SK-N-SH (cell line): ENCODE data around the gene IFI16. TPM values are rescaled to one million over a fixed set of nuclear protein-coding genes. Genes with fewer than 3 reads are reported as not detected.

Source experiments
- CTCF ChIA-PET: fragments of 300-600, 350-600 bp; formaldehyde crosslinking; extraction: SDS; loops from one replicate; lab custom pipeline; 2021; lab: Yijun Ruan, JAX
- POLR2A ChIA-PET: fragments of 350-600 bp; sonication (Branson Sonifier 250); formaldehyde crosslinking; extraction: SDS; loops from one replicate; lab custom pipeline; 2020; ENCODE audit warnings: antibody characterized with exemption, inconsistent platforms; lab: Yijun Ruan, JAX
- DNase-seq: peaks from one replicate; pipeline ENCODE4 v3.0.0; 2012
- H2AFZ ChIP-seq: fragments of 200-600 bp; sonication (generic); 2 replicates; pipeline ENCODE4 v1.8.1; 2016; ENCODE audit warnings: antibody characterized with exemption, mild to moderate bottlenecking, low read depth
- H3F3A ChIP-seq: fragments of 200-600 bp; sonication (generic); replicated peaks from 2 replicates; pipeline ENCODE3; 2016; ENCODE audit warnings: antibody characterized with exemption, mild to moderate bottlenecking; ENCODE audit not compliant: insufficient read depth
- H3K27ac ChIP-seq, 2 experiments: fragments of 200-500 bp in 1 of 2; fragments of 200-600 bp in 1 of 2; sonication (Bioruptor generic) in 1 of 2; sonication (generic), shearing (Covaris generic) in 1 of 2; 2 replicates each; pipeline versions ENCODE4 v1.5.1 to v1.6.1; 2014 to 2016; ENCODE audit warnings: low read depth in 2 of 2, inconsistent platforms in 1 of 2, low read length in 1 of 2, mild to moderate bottlenecking in 1 of 2, mixed read lengths in 1 of 2
- H3K27me3 ChIP-seq: fragments of 200-600 bp; sonication (generic), shearing (Covaris generic); 2 replicates; pipeline ENCODE4 v1.6.1; 2016; ENCODE audit warnings: mixed run types; ENCODE audit not compliant: insufficient read depth
- H3K36me3 ChIP-seq, 2 experiments: fragments of 200-500 bp in 1 of 2; fragments of 200-600 bp in 1 of 2; sonication (Bioruptor generic) in 1 of 2; sonication (generic) in 1 of 2; replicated peaks in 1 of 2; 2 replicates each; pipeline versions ENCODE3 to v1.5.1; 2014 to 2016; ENCODE audit warnings: low read length in 1 of 2, mild to moderate bottlenecking in 1 of 2; ENCODE audit not compliant: insufficient read depth in 2 of 2, control insufficient read depth in 1 of 2
- H3K4me1 ChIP-seq, 2 experiments: fragments of 200-500 bp in 1 of 2; fragments of 200-600 bp in 1 of 2; sonication (Bioruptor generic) in 1 of 2; sonication (generic), shearing (Covaris generic) in 1 of 2; 2 replicates each; pipeline versions ENCODE4 v1.5.1 to v1.6.1; 2014 to 2016; ENCODE audit warnings: low read depth in 1 of 2, low read length in 1 of 2, mixed run types in 1 of 2; ENCODE audit not compliant: insufficient read depth in 2 of 2, control insufficient read depth in 1 of 2
- H3K4me2 ChIP-seq: fragments of 200-600 bp; sonication (generic), shearing (Covaris generic); 2 replicates; pipeline ENCODE4 v1.6.1; 2017; ENCODE audit warnings: mixed run types
- H3K4me3 ChIP-seq, 2 experiments: fragments of 200-500 bp in 1 of 2; fragments of 200-600 bp in 1 of 2; sonication (Bioruptor generic) in 1 of 2; sonication (generic), shearing (Covaris generic) in 1 of 2; 2 replicates each; pipeline versions ENCODE4 v1.5.1 to v1.8.1; 2014 to 2016; ENCODE audit warnings: low read depth in 2 of 2, inconsistent platforms in 1 of 2, low read length in 1 of 2, mild to moderate bottlenecking in 1 of 2, mixed read lengths in 1 of 2, moderate library complexity in 1 of 2
- H3K79me2 ChIP-seq: fragments of 200-600 bp; sonication (generic); 2 replicates; pipeline ENCODE4 v1.8.1; 2017; ENCODE audit warnings: mild to moderate bottlenecking; ENCODE audit not compliant: insufficient read depth
- H3K9ac ChIP-seq: fragments of 200-600 bp; sonication (generic); 2 replicates; pipeline ENCODE4 v1.6.1; 2017; ENCODE audit warnings: mixed run types
- H3K9me2 ChIP-seq: fragments of 200-600 bp; sonication (generic); 2 replicates; pipeline ENCODE4 v1.6.1; 2017; ENCODE audit warnings: mixed run types
- H3K9me3 ChIP-seq: fragments of 200-600 bp; sonication (generic); 2 replicates; pipeline ENCODE4 v1.6.1; 2017; ENCODE audit warnings: mixed run types, mild to moderate bottlenecking, moderate library complexity
- H4K20me1 ChIP-seq: fragments of 200-600 bp; sonication (generic); 2 replicates; pipeline ENCODE4 v1.6.1; 2017; ENCODE audit warnings: mild to moderate bottlenecking, mixed run types; ENCODE audit not compliant: insufficient read depth
- GABPA ChIP-seq: IDR thresholded peaks from 2 replicates; pipeline ENCODE4 v1.4.0; 2012; ENCODE audit warnings: low read depth, mild to moderate bottlenecking
- NFIC ChIP-seq: IDR thresholded peaks from 2 replicates; pipeline ENCODE4 v1.4.0; 2012; ENCODE audit warnings: borderline replicate concordance
- RXRA ChIP-seq: IDR thresholded peaks from 2 replicates; pipeline ENCODE4 v1.4.0; 2012; ENCODE audit warnings: low read depth, mild to moderate bottlenecking, borderline replicate concordance
- SIN3A ChIP-seq: IDR thresholded peaks from 2 replicates; pipeline ENCODE4 v1.6.1; 2012; ENCODE audit warnings: low read depth, mild to moderate bottlenecking, low read length, moderate library complexity, borderline replicate concordance
- SMC3 ChIP-seq: IDR thresholded peaks from 2 replicates; pipeline ENCODE4 v1.6.1; 2012; ENCODE audit warnings: low read depth, low read length, improper control_type of control experiment
- TEAD4 ChIP-seq: IDR thresholded peaks from 2 replicates; pipeline ENCODE4 v1.4.0; 2012; ENCODE audit warnings: mild to moderate bottlenecking, borderline replicate concordance; ENCODE audit not compliant: insufficient read depth
- YY1 ChIP-seq: IDR thresholded peaks from 2 replicates; pipeline ENCODE4 v1.4.0; 2012; ENCODE audit warnings: low read depth, mild to moderate bottlenecking
- WGBS: methylation state at CpG from one replicate; pipeline ENCODE4 v1.1.6; 2017; ENCODE audit warnings: low lambda C conversion rate; 5-methylcytosine and 5-hydroxymethylcytosine counted together
- polyA plus RNA-seq, 3 experiments: library from polyadenylated mRNA; depleted of rRNA; stranded (reverse); fragments of >200 nt; gene quantifications; 2 replicates each; pipeline ENCODE4 v1.2.3, GENCODE V29; 2012
- TF ChIP-seq, protein P1 (sequence below): fragments of 200-600 bp; sonication (generic); IDR thresholded peaks from 2 replicates; pipeline ENCODE4 v1.6.1; 2017; ENCODE audit warnings: antibody characterized with exemption, mild to moderate bottlenecking, moderate library complexity
- TF ChIP-seq, protein P2 (sequence below): IDR thresholded peaks from 2 replicates; pipeline ENCODE4 v1.6.1; 2012; ENCODE audit warnings: mild to moderate bottlenecking, low read depth, low read length, moderate library complexity
- TF ChIP-seq, protein P3 (sequence below): fragments of 150-350 bp; IDR thresholded peaks from 2 replicates; pipeline ENCODE4 v1.6.1; 2017; ENCODE audit warnings: antibody characterized with exemption, low read length, low read depth, borderline replicate concordance

IFI16 gene
- polyA plus RNA-seq, 1 of the 3 experiments (the other 2 are of a cell fraction), result 56.1 TPM

DNA sequence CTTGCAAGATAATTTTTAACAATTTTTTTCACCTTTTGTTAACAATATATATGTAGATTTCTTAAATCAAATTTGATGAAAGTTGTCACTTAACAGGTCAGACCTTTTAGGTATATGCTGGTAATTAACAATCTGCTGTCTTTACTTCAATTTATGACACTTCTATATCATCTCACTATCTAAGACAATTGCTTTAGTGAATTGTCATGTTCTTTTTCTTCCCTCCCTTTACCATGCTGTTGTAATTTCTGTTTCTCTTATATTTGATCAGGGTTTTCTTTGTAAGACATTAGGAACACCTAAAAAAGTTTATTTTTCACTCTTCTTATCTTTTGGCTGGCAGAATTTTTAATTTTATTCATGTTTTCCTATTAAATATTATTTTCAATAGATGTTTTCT lies 2.0 kb downstream of the IFI16 start:
- H3K9me3 ChIP-seq, result no peaks in the 10 kb centered on the region
- ChIA-PET POLR2A (no interaction called here), CTCF (no interaction called here)
- H3K9me2 ChIP-seq, result no peaks in the 10 kb centered on the region
- no peak overlapping the region for H2AFZ ChIP-seq
- H3K27me3 ChIP-seq, result no peaks in the 10 kb centered on the region
- H3K4me1 ChIP-seq, result peaks cover 0 to 12% of the 10 kb centered on the region in 2 experiments; a peak in 3 of 4 replicates
- no peak for DNase-seq
- peak overlapping the region; percentile 60 to 63; a peak in 2 of 4 replicates for H3K4me3 ChIP-seq
- H3K79me2 ChIP-seq, result peaks cover 59% of the 10 kb centered on the region
- H3K36me3 ChIP-seq, result peaks cover 17 to 22% of the 10 kb centered on the region in 2 experiments
- H3K27ac ChIP-seq, result peak overlapping the region in 1 of 2 experiments; percentile 95; a peak in 2 of 4 replicates
- H3K4me2 ChIP-seq, result peak overlapping the region; percentile 82
- no peaks in the 10 kb centered on the region for H4K20me1 ChIP-seq
- TF ChIP-seq NFIC (no peak), GABPA (no peak), TEAD4 (no peak), SIN3A (no peak), SMC3 (no peak), YY1 (no peak)
- TF ChIP-seq, protein P1, sequence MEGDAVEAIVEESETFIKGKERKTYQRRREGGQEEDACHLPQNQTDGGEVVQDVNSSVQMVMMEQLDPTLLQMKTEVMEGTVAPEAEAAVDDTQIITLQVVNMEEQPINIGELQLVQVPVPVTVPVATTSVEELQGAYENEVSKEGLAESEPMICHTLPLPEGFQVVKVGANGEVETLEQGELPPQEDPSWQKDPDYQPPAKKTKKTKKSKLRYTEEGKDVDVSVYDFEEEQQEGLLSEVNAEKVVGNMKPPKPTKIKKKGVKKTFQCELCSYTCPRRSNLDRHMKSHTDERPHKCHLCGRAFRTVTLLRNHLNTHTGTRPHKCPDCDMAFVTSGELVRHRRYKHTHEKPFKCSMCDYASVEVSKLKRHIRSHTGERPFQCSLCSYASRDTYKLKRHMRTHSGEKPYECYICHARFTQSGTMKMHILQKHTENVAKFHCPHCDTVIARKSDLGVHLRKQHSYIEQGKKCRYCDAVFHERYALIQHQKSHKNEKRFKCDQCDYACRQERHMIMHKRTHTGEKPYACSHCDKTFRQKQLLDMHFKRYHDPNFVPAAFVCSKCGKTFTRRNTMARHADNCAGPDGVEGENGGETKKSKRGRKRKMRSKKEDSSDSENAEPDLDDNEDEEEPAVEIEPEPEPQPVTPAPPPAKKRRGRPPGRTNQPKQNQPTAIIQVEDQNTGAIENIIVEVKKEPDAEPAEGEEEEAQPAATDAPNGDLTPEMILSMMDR, result no peak
- TF ChIP-seq, protein P2, sequence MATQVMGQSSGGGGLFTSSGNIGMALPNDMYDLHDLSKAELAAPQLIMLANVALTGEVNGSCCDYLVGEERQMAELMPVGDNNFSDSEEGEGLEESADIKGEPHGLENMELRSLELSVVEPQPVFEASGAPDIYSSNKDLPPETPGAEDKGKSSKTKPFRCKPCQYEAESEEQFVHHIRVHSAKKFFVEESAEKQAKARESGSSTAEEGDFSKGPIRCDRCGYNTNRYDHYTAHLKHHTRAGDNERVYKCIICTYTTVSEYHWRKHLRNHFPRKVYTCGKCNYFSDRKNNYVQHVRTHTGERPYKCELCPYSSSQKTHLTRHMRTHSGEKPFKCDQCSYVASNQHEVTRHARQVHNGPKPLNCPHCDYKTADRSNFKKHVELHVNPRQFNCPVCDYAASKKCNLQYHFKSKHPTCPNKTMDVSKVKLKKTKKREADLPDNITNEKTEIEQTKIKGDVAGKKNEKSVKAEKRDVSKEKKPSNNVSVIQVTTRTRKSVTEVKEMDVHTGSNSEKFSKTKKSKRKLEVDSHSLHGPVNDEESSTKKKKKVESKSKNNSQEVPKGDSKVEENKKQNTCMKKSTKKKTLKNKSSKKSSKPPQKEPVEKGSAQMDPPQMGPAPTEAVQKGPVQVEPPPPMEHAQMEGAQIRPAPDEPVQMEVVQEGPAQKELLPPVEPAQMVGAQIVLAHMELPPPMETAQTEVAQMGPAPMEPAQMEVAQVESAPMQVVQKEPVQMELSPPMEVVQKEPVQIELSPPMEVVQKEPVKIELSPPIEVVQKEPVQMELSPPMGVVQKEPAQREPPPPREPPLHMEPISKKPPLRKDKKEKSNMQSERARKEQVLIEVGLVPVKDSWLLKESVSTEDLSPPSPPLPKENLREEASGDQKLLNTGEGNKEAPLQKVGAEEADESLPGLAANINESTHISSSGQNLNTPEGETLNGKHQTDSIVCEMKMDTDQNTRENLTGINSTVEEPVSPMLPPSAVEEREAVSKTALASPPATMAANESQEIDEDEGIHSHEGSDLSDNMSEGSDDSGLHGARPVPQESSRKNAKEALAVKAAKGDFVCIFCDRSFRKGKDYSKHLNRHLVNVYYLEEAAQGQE, result no peak
- TF ChIP-seq, protein P3, sequence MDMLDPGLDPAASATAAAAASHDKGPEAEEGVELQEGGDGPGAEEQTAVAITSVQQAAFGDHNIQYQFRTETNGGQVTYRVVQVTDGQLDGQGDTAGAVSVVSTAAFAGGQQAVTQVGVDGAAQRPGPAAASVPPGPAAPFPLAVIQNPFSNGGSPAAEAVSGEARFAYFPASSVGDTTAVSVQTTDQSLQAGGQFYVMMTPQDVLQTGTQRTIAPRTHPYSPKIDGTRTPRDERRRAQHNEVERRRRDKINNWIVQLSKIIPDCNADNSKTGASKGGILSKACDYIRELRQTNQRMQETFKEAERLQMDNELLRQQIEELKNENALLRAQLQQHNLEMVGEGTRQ, result no peak
- peaks cover 29% of the 10 kb centered on the region for H3F3A ChIP-seq
- peak overlapping the region; percentile 55; the same call in 1 of the 2 replicates for H3K9ac ChIP-seq

DNA sequence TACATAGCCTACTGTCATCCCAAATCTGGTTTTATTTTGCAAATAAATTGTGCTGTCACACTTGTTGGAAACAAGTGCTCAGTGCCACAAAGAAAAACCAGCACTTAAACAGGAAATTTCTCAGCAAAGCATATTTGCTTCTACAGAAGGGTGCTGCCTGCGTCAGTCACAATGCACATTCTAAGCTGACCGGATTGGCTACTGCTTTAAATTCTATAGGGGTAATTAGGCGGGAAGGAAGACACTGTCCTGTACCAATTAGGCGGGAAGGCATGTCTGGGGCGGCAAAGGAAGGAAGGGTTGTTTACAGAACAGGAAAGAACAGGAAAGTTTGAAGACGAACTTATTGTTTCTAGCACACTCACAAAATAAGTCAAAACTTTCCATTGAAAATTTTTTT lies 2.8 kb downstream of the IFI16 start:
- H3K9ac ChIP-seq, result peak overlapping the region; percentile 55; the same call in 1 of the 2 replicates
- H2AFZ ChIP-seq, result no peak overlapping the region
- ChIA-PET CTCF (no interaction called here), POLR2A (no interaction called here)
- no peaks in the 10 kb centered on the region for H3K27me3 ChIP-seq
- H3K4me1 ChIP-seq, result peaks cover 0 to 12% of the 10 kb centered on the region in 2 experiments; a peak in 3 of 4 replicates
- no peaks in the 10 kb centered on the region for H3K9me3 ChIP-seq
- no peaks in the 10 kb centered on the region for H4K20me1 ChIP-seq
- peaks cover 23 to 27% of the 10 kb centered on the region in 2 experiments for H3K36me3 ChIP-seq
- H3K4me3 ChIP-seq, result peak overlapping the region; percentile 60 to 63; a peak in 3 of 4 replicates
- no peak for DNase-seq
- peaks cover 59% of the 10 kb centered on the region for H3K79me2 ChIP-seq
- H3K27ac ChIP-seq, result peak overlapping the region in 1 of 2 experiments; percentile 95; a peak in 2 of 4 replicates
- peak overlapping the region; percentile 82 for H3K4me2 ChIP-seq
- no peaks in the 10 kb centered on the region for H3K9me2 ChIP-seq
- WGBS, result 21% methylated on average over 6 of the region's 6 CpGs
- peaks cover 29% of the 10 kb centered on the region for H3F3A ChIP-seq
- TF ChIP-seq RXRA (no peak), SIN3A (peak; percentile 20; the same call in 1 of the 2 replicates)
- TF ChIP-seq, all 33 proteins: peak for 1
